Measurements from ENCODE around the gene HGF.

Gene HGF

GRCh38 chr7:81715984-81716588 is 53.8 kb downstream of the HGF start:
- H3K9ac ChIP-seq (ENCODE audit: low read length) = no peak overlapping the region
- TF ChIP-seq EZH2phosphoT487 (conservative IDR thresholded peaks at IDR 0.05; ENCODE audit: low read length) = no peak
- TF ChIP-seq CTCF (IDR thresholded peaks at IDR 0.05; ENCODE audit: insufficient read depth, low read length, poor library complexity, severe bottlenecking) = no peak
- H3F3A ChIP-seq (ENCODE audit: insufficient read depth) = no peaks in the 10 kb centered on the region
- H3K27ac ChIP-seq (ENCODE audit: low read depth, low read length) = no peak overlapping the region
- no peaks in the 10 kb centered on the region for H3K79me2 ChIP-seq (ENCODE audit: insufficient read depth, low read length)
- no peak overlapping the region for H3K4me2 ChIP-seq (ENCODE audit: low read depth, low read length, poor library complexity, severe bottlenecking)
- H4K20me1 ChIP-seq (ENCODE audit: low read depth, low read length) = no peaks in the 10 kb centered on the region
- no peak overlapping the region for H3K4me3 ChIP-seq (ENCODE audit: insufficient read depth, low read length, poor library complexity, severe bottlenecking)
- no peaks in the 10 kb centered on the region for H3K9me3 ChIP-seq (ENCODE audit: insufficient read depth, low read length)
- H2AFZ ChIP-seq (ENCODE audit: low read depth, low read length, severe bottlenecking) = no peak overlapping the region
- H3K36me3 ChIP-seq (ENCODE audit: low read length) = no peaks in the 10 kb centered on the region
- H3K27me3 ChIP-seq (ENCODE audit: low read length) = no peaks in the 10 kb centered on the region
- no peaks in the 10 kb centered on the region for H3K9me2 ChIP-seq (replicated peaks; ENCODE audit: insufficient read depth, low read length)

- no peak overlapping the region for H3K27ac ChIP-seq (ENCODE audit: low read depth, low read length)
- no peaks in the 10 kb centered on the region for H4K20me1 ChIP-seq (ENCODE audit: low read depth, low read length)
- no peak overlapping the region for H3K4me3 ChIP-seq (ENCODE audit: insufficient read depth, low read length, poor library complexity, severe bottlenecking)
- no peaks in the 10 kb centered on the region for H3K9me3 ChIP-seq (ENCODE audit: insufficient read depth, low read length)
- H3K9ac ChIP-seq (ENCODE audit: low read length) = no peak overlapping the region
- no peak overlapping the region for H3K4me2 ChIP-seq (ENCODE audit: low read depth, low read length, poor library complexity, severe bottlenecking)
- H3K36me3 ChIP-seq (ENCODE audit: low read length) = no peaks in the 10 kb centered on the region
- TF ChIP-seq EZH2phosphoT487 (conservative IDR thresholded peaks at IDR 0.05; ENCODE audit: low read length) = no peak
- no peak for TF ChIP-seq CTCF (IDR thresholded peaks at IDR 0.05; ENCODE audit: insufficient read depth, low read length, poor library complexity, severe bottlenecking)
- no peaks in the 10 kb centered on the region for H3K79me2 ChIP-seq (ENCODE audit: insufficient read depth, low read length)
- H3K27me3 ChIP-seq (ENCODE audit: low read length) = no peaks in the 10 kb centered on the region
- H3F3A ChIP-seq (ENCODE audit: insufficient read depth) = no peaks in the 10 kb centered on the region
- H2AFZ ChIP-seq (ENCODE audit: low read depth, low read length, severe bottlenecking) = no peak overlapping the region
- no peaks in the 10 kb centered on the region for H3K9me2 ChIP-seq (replicated peaks; ENCODE audit: insufficient read depth, low read length)
Observed at GRCh38 chr7:81714306-81714705, 55.5 kb downstream of the HGF start.

GRCh38 chr7:81710751-81711150 is 59.1 kb downstream of the HGF start:
- no peak for TF ChIP-seq EZH2phosphoT487 (conservative IDR thresholded peaks at IDR 0.05; ENCODE audit: low read length)
- no peak for TF ChIP-seq CTCF (IDR thresholded peaks at IDR 0.05; ENCODE audit: insufficient read depth, low read length, poor library complexity, severe bottlenecking)
- Histone ChIP-seq H3K36me3 (ENCODE audit: low read length) (no peaks in the 10 kb centered on the region), H3K79me2 (ENCODE audit: insufficient read depth, low read length) (no peaks in the 10 kb centered on the region), H3K27ac (ENCODE audit: low read depth, low read length) (no peak overlapping the region), H3K4me3 (ENCODE audit: insufficient read depth, low read length, poor library complexity, severe bottlenecking) (no peak overlapping the region), H3K9ac (ENCODE audit: low read length) (no peak overlapping the region), H3F3A (ENCODE audit: insufficient read depth) (no peaks in the 10 kb centered on the region), H3K9me2 (replicated peaks; ENCODE audit: insufficient read depth, low read length) (no peaks in the 10 kb centered on the region), H2AFZ (ENCODE audit: low read depth, low read length, severe bottlenecking) (no peak overlapping the region), H3K4me2 (ENCODE audit: low read depth, low read length, poor library complexity, severe bottlenecking) (no peak overlapping the region), H4K20me1 (ENCODE audit: low read depth, low read length) (no peaks in the 10 kb centered on the region), H3K27me3 (ENCODE audit: low read length) (no peaks in the 10 kb centered on the region), H3K9me3 (ENCODE audit: insufficient read depth, low read length) (no peaks in the 10 kb centered on the region)
